ENCODE data around the gene FRMD4A. TPM values are rescaled to one million over a fixed set of nuclear protein-coding genes. Genes with fewer than 3 reads are reported as not detected.

FRMD4A gene
- total and polyA plus RNA-seq, 2 of the 4 experiments (the other 2 are of a cell fraction), result 30.3 to 68.8 TPM

DNA sequence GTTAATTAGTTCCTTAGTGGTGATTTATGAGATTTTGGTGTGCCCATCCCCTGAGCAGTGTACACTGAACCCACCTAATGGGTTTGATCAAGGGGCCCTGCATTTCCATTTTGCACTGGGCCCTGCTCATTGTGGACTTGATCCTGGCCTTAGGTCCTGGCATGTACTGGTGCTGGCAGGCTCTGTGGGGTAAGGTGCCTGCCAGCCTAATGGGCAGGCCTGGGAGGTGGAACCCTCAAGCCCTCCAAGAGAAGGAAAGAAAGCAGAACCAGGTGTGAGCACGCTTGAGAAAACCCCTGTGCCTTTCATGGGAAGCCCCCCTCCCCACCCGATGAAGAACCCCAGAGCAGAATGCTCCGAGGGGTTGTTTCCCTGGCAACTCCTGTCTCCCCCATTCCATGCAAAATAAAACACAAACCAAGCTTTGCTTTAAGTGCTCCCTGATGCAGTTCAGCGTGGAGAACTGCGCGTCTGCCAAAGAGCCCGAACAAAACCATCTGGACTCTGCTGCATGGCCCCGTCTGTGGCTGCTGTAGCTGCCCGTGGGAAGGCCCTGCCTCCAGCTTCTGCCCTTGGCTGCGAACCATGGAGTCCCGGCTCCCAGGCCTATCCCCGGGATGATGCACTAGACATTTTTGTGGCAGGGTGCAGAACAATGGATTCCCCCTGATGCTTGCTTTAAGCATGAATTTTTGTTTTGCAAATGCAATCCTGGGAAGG is 620.6 kb downstream of the FRMD4A start:
- Histone ChIP-seq H3K4me2 (ENCODE audit: low read depth, low read length) (no peak overlapping the region), H4K5ac (ENCODE audit: low read depth, low read length) (no peak overlapping the region), H4K8ac (ENCODE audit: low read depth in 2 of 2, low read length in 2 of 2) (no peak overlapping the region; a peak in 1 of 4 replicates), H3K56ac (ENCODE audit: extremely low read depth, insufficient read depth, low read length) (no peak overlapping the region), H3K18ac (ENCODE audit: low read depth, low read length) (no peak overlapping the region), H3K4me1 (ENCODE audit: control insufficient read depth, insufficient read depth, low read length) (peaks cover 25% of the 10 kb centered on the region), H2BK20ac (ENCODE audit: low read depth, low read length) (0 out of 2 replicates have a peak overlapping the region, but pooled peaks have one; percentile 15), H2BK15ac (ENCODE audit: low read depth, low read length) (peak overlapping the region; percentile 32; the same call in 1 of the 3 replicates), H3K27ac (ENCODE audit: insufficient read depth, low read length) (no peak overlapping the region), H2AFZ (replicated peaks; ENCODE audit: low read length, poor library complexity) (no peak overlapping the region), H3K14ac (replicated peaks; ENCODE audit: low read depth, low read length) (peak overlapping the region; percentile 12), H2BK5ac (ENCODE audit: low read depth, low read length, poor library complexity, severe bottlenecking) (no peak overlapping the region), H3K4ac (ENCODE audit: low read depth, low read length) (peak overlapping the region; percentile 40; the same call in 1 of the 2 replicates), H3K36me3 (ENCODE audit: control insufficient read depth, insufficient read depth, low read length) (no peaks in the 10 kb centered on the region), H3K27me3 (ENCODE audit: control insufficient read depth, insufficient read depth, low read length) (no peaks in the 10 kb centered on the region), H3K9me1 (ENCODE audit: insufficient read depth, low read length) (peaks cover 14% of the 10 kb centered on the region), H3K79me1 (ENCODE audit: low read depth in 1 of 2, low read length in 2 of 2) (peaks cover 2 to 68% of the 10 kb centered on the region in 2 experiments), H3K9ac (ENCODE audit: low read depth, low read length) (no peak overlapping the region), H4K91ac (ENCODE audit: insufficient read depth, low read depth, low read length) (peak overlapping the region; percentile 40), H4K20me1 (ENCODE audit: insufficient read depth, low read length) (no peaks in the 10 kb centered on the region), H2AK5ac (ENCODE audit: low read depth, low read length) (peak overlapping the region; percentile 40), H2AK9ac (replicated peaks; ENCODE audit: low read depth, low read length, poor library complexity) (peak overlapping the region; percentile 60), H3K9me3 (ENCODE audit: control insufficient read depth, insufficient read depth, low read length) (no peaks in the 10 kb centered on the region), H3K4me3 (ENCODE audit: insufficient read depth, low read depth, low read length) (no peak overlapping the region), H2BK120ac (ENCODE audit: low read depth, low read length) (no peak overlapping the region), H3K23ac (ENCODE audit: low read depth, low read length) (no peak overlapping the region; the same call in 1 of the 2 replicates)
- 64% methylated on average over 9 of the region's 12 CpGs; no CpG with 5 or more reads in 1 of the 2 experiments for WGBS, 2 experiments (ENCODE audit: extremely low coverage in 2 of 2, insufficient read length in 1 of 2)
- intact Hi-C loops (cut with micrococcal nuclease), result loop anchor here (5.0 kb wide), 1 partner anchor 48 kb away; no protein-coding TSS in a partner anchor
- in situ Hi-C loops (cut with MboI; ENCODE audit: low sequenced_read_pairs), result no loop called here
- BruUV-seq (replicated peaks), result no TSS peak
- no peak for ATAC-seq (ENCODE audit: low read depth)
- DNase-seq, result no peak
- dilution Hi-C loops (cut with HindIII; ENCODE audit: low sequenced_read_pairs, unreplicated experiment), result no loop called here
- ChIA-PET POLR2A (ENCODE audit: unreplicated experiment) (no interaction called here), CTCF (no interaction called here)
- TF ChIP-seq, protein P1, sequence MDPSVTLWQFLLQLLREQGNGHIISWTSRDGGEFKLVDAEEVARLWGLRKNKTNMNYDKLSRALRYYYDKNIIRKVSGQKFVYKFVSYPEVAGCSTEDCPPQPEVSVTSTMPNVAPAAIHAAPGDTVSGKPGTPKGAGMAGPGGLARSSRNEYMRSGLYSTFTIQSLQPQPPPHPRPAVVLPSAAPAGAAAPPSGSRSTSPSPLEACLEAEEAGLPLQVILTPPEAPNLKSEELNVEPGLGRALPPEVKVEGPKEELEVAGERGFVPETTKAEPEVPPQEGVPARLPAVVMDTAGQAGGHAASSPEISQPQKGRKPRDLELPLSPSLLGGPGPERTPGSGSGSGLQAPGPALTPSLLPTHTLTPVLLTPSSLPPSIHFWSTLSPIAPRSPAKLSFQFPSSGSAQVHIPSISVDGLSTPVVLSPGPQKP (IDR thresholded peaks at IDR 0.05; ENCODE audit: borderline replicate concordance, low read depth, low read length), result no peak
- TF ChIP-seq SMC3 (IDR thresholded peaks at IDR 0.05; ENCODE audit: low read depth, low read length) (no peak), RCOR1 (IDR thresholded peaks at IDR 0.05; ENCODE audit: insufficient replicate concordance, low read length) (no peak), POLR2A (IDR thresholded peaks at IDR 0.05; ENCODE audit: low read depth, low read length) (no peak), MXI1 (IDR thresholded peaks at IDR 0.05; ENCODE audit: borderline replicate concordance, low read depth, low read length) (no peak), MAZ (IDR thresholded peaks at IDR 0.05; ENCODE audit: borderline replicate concordance, low read depth, low read length) (no peak), NFE2L2 (IDR thresholded peaks at IDR 0.05; ENCODE audit: low read depth, low read length) (no peak), RAD21 (IDR thresholded peaks at IDR 0.05; ENCODE audit: low read length) (no peak), FOS (IDR thresholded peaks at IDR 0.05; ENCODE audit: low read depth, low read length) (no peak), CEBPB (IDR thresholded peaks at IDR 0.05; ENCODE audit: low read depth, low read length) (no peak), BHLHE40 (IDR thresholded peaks at IDR 0.05; ENCODE audit: low read depth, low read length) (no peak), CHD1 (IDR thresholded peaks at IDR 0.05; ENCODE audit: low read depth, low read length) (no peak), RFX5 (IDR thresholded peaks at IDR 0.05; ENCODE audit: low read depth, low read length) (no peak)
- TF ChIP-seq, protein P2, sequence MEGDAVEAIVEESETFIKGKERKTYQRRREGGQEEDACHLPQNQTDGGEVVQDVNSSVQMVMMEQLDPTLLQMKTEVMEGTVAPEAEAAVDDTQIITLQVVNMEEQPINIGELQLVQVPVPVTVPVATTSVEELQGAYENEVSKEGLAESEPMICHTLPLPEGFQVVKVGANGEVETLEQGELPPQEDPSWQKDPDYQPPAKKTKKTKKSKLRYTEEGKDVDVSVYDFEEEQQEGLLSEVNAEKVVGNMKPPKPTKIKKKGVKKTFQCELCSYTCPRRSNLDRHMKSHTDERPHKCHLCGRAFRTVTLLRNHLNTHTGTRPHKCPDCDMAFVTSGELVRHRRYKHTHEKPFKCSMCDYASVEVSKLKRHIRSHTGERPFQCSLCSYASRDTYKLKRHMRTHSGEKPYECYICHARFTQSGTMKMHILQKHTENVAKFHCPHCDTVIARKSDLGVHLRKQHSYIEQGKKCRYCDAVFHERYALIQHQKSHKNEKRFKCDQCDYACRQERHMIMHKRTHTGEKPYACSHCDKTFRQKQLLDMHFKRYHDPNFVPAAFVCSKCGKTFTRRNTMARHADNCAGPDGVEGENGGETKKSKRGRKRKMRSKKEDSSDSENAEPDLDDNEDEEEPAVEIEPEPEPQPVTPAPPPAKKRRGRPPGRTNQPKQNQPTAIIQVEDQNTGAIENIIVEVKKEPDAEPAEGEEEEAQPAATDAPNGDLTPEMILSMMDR (conservative IDR thresholded peaks at IDR 0.05; ENCODE audit: low read depth, low read length), result no peak
- TF ChIP-seq, protein P3, sequence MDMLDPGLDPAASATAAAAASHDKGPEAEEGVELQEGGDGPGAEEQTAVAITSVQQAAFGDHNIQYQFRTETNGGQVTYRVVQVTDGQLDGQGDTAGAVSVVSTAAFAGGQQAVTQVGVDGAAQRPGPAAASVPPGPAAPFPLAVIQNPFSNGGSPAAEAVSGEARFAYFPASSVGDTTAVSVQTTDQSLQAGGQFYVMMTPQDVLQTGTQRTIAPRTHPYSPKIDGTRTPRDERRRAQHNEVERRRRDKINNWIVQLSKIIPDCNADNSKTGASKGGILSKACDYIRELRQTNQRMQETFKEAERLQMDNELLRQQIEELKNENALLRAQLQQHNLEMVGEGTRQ (IDR thresholded peaks at IDR 0.05; ENCODE audit: low read depth, low read length), result no peak

All from IMR-90 (cell line).